GM19035 (cell line): ENCODE measurements around the gene GALE.
A peak's percentile ranks its signal among the peaks of the same experiment; 100 is the strongest.
"Not testable (repeated sequence)": the region's sequence is repeated elsewhere in the genome, so short reads cannot be mapped to it uniquely, and the experiment has no call there.

Experiments
- ATAC-seq: cut with Tn5 transposase; IDR thresholded peaks from one replicate; pipeline ENCODE4 v1.9.1; 2021; ENCODE audit not compliant: unreplicated experiment

Gene GALE

GRCh38 chr1:23800400-23801337 is at the start of gene GALE:
TSS of gene GALE (minus strand) at chr1:23800754. CDS start at chr1:23799007, 1,747 bp downstream.
- peak; percentile 79 for ATAC-seq

DNA sequence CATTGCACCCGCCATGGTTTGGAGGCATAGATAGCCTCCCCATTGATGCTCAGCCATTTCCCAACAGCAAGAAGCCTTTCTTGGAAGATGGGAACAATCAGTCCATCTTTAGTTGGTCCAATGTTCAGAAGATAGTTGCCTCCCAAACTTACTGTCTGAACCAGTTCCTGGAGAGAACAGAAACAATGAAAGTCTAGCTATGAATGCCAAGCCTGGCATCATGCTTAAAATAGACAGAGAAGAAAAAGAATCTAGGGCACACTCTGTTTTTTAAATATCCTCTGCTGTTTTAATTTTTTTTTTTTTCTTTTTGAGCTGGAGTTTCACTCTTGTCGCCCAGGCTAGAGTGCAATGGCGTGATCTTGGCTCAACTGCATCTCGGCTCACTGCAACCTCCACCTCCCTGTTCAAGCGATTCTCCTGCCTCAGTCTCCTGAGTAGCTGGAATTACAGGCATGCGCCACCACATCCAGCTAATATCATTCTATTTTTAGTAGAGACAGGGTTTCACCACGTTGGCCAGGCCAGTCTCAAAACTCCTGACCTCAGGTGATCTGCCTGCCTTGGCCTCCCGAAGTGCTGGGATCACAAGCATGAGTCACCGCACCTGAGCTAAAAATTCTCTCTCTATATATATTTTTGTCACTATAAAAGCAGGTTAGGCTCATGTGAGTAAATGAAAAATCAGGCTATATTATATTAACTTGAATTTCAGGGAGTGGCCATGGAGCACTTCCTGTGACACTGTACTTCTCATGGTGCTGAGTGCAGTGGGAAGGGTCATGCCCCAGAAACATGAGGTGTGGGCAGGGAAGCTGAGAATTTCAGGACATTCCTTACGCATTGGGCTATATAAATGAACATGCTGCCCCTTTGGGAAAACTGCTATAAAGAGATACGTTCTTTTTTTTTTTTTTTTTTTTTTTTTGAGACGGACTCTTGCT is 48.4 kb upstream of the GALE start:
- no peak for ATAC-seq

DNA sequence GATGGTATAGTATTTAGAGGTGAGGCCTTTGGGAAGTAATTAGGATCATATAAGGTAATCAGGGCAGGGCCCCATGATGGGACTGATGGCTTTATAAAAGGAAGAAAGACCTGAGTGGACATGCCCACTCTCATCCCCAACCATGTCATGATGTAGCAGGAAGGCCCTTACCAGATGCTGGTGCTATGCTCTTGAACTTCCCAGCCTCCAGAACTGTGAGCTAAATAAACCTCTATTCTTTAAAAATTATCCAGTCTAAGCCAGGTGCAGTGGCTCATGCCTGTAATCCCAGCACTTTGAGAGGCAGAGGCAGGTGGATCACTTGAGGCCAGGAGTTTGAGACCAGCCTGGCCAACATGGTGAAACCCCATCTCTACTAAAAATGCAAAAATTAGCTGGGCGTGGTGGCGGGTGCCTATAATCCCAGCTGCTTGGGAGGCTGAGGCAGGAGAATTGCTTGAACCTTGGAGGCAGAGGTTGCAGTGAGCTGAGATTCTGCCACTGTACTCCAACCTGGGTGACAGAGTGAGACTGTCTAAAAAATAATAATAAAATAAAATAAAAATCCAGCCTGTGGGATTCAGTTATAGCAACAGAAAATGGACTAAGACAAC is 47.0 kb upstream of the GALE start:
- ATAC-seq, result not testable (repeated sequence)

DNA sequence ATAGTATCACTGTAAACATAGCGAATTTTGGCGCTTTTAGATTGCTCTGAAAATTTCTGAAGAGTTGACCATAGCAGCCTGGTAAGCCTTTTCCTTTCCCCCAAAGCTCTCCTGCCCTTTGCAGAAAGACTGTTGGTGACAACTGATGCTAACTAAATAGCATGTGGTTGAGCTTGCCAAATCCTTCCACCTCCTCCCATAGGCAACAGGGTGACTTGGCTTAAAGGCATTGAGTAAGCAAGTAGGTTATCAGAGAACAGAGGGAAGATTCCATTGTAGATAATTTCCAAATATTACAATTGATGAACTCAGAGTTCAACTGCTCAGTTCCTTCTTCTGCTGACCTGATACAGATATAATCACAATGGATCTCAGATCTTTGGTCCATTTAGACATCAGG is 44.6 kb upstream of the GALE start:
- no peak for ATAC-seq

DNA sequence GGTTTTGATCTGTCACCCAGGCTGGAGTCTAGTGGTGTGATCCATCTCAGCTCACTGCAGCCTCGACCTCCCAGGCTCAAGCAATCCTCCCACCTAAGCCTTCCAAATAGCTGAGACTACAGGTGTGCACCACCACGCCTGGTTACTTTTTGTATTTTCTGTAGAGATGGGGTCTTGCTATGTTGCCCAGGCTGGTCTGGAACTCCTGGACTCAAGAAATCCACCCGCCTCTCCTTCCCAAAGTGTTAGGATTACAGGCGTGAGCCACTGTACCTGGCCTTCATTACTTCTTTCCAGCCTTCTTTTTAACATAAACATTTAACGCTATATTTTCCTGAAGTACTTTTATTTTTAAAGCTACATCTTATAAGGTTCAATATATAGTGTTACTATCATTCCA is 43.1 kb upstream of the GALE start:
- no peak for ATAC-seq

GRCh38 chr1:23838401-23838866 is 37.9 kb upstream of the GALE start:
- ATAC-seq, result no peak

DNA sequence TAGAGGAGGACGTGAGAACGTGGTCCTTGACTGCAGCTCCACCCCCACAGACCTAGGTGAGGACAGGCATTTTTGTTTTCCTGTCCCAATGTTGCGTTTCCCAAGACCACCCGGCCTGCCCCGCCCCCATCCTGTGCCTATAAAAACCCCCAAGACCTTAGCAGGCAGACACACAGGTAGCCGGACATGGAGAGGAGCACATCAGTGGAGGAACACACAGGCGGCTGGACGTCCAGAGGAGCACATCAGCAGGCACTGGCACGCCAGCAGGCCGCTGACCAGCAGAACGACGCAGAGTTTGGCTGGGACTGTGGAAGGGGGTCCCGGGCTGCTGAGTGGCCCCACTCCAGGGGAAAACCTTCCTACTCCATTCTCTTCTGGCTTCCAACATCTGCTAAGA is 37.4 kb upstream of the GALE start:
- no peak for ATAC-seq

- no peak for ATAC-seq
Measured at GRCh38 chr1:23836037-23836436, 35.5 kb upstream of the GALE start.

- not testable (repeated sequence) for ATAC-seq
Measured at GRCh38 chr1:23834156-23834555, 33.6 kb upstream of the GALE start.

DNA sequence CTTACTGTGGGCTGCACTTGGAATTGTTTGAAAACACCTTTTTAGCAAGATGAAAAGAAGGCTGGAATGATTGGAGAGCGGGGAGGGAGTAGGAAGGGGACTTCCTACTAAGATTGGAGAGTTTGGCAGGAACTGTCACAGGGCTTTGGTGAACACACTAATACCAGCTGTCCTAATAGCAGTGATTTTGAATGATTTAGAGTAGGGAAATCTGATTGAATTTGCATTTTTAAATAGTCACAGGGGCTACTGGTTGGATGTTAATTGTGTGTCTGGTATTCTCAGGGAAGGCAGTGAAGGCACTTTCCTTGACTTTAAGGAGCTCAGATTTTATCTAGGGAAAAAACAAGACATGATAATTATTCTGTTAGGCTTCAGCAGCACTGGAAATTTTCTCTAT is 27.2 kb upstream of the GALE start:
- ATAC-seq, result no peak

GRCh38 chr1:23826590-23826989 is 26.0 kb upstream of the GALE start:
- ATAC-seq, result not testable (repeated sequence)

DNA sequence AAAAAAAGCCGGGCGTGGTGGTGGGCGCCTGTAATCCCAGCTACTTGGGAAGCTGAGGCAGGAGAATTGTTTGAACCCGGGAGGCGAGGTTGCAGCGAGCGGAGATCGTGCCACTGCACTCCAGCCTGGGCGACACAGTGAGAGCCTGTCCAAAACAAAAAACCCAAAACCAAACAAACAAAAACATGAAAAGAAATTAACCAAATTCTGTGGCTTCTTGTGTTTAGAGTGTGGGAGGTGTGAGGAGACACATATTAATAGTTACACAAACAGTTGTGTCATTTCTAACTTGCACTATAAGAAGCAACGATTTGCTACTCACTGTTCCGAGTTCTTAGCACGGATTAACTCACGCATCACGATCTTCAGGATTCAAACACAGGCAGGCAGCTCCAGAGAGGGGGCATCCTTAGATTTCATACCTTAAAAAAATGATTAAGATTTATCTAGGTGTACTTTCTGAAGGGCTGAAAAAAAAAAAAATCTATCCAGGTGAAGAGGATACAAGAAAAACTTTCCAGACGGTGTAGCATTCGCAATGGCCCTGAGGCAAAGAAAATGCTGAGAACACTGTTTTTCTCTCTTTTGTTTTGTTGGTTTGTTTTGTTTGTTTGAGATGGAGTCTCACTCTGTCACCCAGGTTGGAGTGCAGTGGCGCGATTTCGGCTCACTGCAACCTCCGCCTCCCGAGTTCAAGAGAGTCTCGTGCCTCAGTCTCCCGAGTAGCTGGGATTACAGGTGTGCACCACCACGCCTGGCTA is 25.4 kb upstream of the GALE start:
- no peak for ATAC-seq

GRCh38 chr1:23825076-23825761 is 24.7 kb upstream of the GALE start, which contains the start of gene HMGCL:
TSS of gene HMGCL (minus strand) at chr1:23825429. CDS start at chr1:23825415, 14 bp downstream.
- ATAC-seq, result peak; percentile 80

- no peak for ATAC-seq
Measured at GRCh38 chr1:23824711-23825075, 24.1 kb upstream of the GALE start.

GRCh38 chr1:23823767-23824166 is 23.2 kb upstream of the GALE start:
- no peak for ATAC-seq

DNA sequence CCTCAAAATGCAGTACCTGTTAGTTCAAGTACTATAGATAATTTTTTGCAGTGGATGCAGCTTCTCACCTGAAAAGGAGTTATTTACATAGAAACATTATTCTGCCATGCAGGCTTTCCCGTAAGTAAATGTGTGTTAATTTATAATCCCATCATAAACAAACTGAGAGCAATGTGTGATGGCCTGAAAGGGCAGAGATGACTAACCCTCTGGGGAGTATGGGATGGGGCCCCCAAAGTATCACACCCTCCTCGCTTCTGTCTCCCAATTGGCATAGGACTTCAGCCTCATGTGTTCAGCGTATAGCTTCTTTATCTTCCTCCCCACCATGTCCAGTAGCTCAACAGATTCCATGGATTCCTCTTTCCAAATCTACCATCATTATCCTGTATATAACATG is 17.1 kb upstream of the GALE start:
- ATAC-seq, result no peak

GRCh38 chr1:23816906-23817305 is 16.4 kb upstream of the GALE start:
- no peak for ATAC-seq

DNA sequence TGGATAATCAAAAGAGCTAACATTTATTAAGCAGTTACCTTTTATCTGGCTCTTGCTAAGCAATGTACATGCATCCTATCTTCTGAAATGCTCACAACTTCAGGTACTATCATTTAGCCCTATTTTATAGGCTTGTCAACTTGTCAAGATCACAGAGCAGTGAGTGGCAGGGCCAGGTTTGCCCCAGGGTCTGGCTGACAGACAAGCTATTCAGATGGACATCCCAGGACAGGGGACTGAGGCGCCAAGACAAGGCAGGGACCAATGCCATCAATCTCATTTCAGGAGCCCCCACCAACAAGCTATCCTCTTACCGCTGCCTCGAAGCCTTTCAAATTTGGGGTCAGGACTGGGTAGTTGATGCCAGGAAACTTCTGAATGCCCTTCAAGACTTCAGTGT is 15.8 kb upstream of the GALE start:
- ATAC-seq, result no peak

GRCh38 chr1:23814016-23814415 is 13.5 kb upstream of the GALE start:
- no peak for ATAC-seq
